GM21528 (cell line): ENCODE measurements around the gene KCNAB2.

Source experiments
- ATAC-seq: cut with Tn5 transposase; IDR thresholded peaks from one replicate; pipeline ENCODE4 v1.9.1; 2021; ENCODE audit warnings: mild to moderate bottlenecking, moderate library complexity; ENCODE audit not compliant: unreplicated experiment, low FRiP score

The KCNAB2 gene

GRCh38 chr1:6105763-6106162 is 60.1 kb downstream of the KCNAB2 start:
- no peak for ATAC-seq

- no peak for ATAC-seq
These were observed 60.6 kb downstream of the KCNAB2 start for GRCh38 chr1:6106321-6106731.

GRCh38 chr1:6106977-6107376 is 61.3 kb downstream of the KCNAB2 start:
- no peak for ATAC-seq

GRCh38 chr1:6107409-6108356 is 62.0 kb downstream of the KCNAB2 start:
- no peak for ATAC-seq

- no peak for ATAC-seq
These were observed 62.8 kb downstream of the KCNAB2 start for GRCh38 chr1:6108476-6108875.

- ATAC-seq = no peak
These were observed 63.4 kb downstream of the KCNAB2 start for GRCh38 chr1:6108937-6109614.

- ATAC-seq = no peak
These were observed 64.0 kb downstream of the KCNAB2 start for GRCh38 chr1:6109688-6110087.

GRCh38 chr1:6110326-6110725 is 64.6 kb downstream of the KCNAB2 start:
- no peak for ATAC-seq

GRCh38 chr1:6111571-6111970 is 65.9 kb downstream of the KCNAB2 start:
- ATAC-seq = no peak

GRCh38 chr1:6111991-6112689 is 66.5 kb downstream of the KCNAB2 start:
- ATAC-seq = no peak

GRCh38 chr1:6112690-6113005 is 67.0 kb downstream of the KCNAB2 start:
- no peak for ATAC-seq

- ATAC-seq = no peak
These were observed 67.4 kb downstream of the KCNAB2 start for GRCh38 chr1:6113116-6113515.

GRCh38 chr1:6113745-6114144 is 68.1 kb downstream of the KCNAB2 start:
- ATAC-seq = no peak

GRCh38 chr1:6116137-6116536 is 70.4 kb downstream of the KCNAB2 start:
- ATAC-seq = no peak

- ATAC-seq = no peak
These were observed 71.4 kb downstream of the KCNAB2 start for GRCh38 chr1:6117064-6117463.

- no peak for ATAC-seq
These were observed 71.9 kb downstream of the KCNAB2 start for GRCh38 chr1:6117624-6118023.

GRCh38 chr1:6118415-6118814 is 72.7 kb downstream of the KCNAB2 start:
- ATAC-seq = no peak

- no peak for ATAC-seq
These were observed 75.3 kb downstream of the KCNAB2 start for GRCh38 chr1:6121021-6121421.

- ATAC-seq = no peak
These were observed 76.1 kb downstream of the KCNAB2 start for GRCh38 chr1:6121651-6122370.

GRCh38 chr1:6123083-6123482 is 77.4 kb downstream of the KCNAB2 start:
- no peak for ATAC-seq

GRCh38 chr1:6123816-6124215 is 78.1 kb downstream of the KCNAB2 start:
- no peak for ATAC-seq
